ENCODE results near the gene TNFAIP2. TPM values are rescaled to one million over a fixed set of nuclear protein-coding genes. Genes with fewer than 3 reads are reported as not detected.
"Not testable (repeated sequence)": the region's sequence is repeated elsewhere in the genome, so short reads cannot be mapped to it uniquely, and the experiment has no call there.

Gene TNFAIP2
- total RNA-seq, 2 donors from 2014 or later, result 24.5 to 32.2 TPM

GRCh38 chr14:103113774-103114173 lies 9.5 kb upstream of the TNFAIP2 start:
- peaks cover 0 to 47% of the 10 kb centered on the region in 2 donors for H3K4me1 ChIP-seq
- H3K9me3 ChIP-seq, result no peaks in the 10 kb centered on the region
- H3K36me3 ChIP-seq, result no peaks in the 10 kb centered on the region
- no peak for DNase-seq (ENCODE audit: low spot score)
- TF ChIP-seq CTCF (IDR thresholded peaks at IDR 0.05), result no peak
- H3K4me3 ChIP-seq, result no peak overlapping the region
- no peaks in the 10 kb centered on the region for H3K27me3 ChIP-seq
- no peak overlapping the region for H3K27ac ChIP-seq

DNA sequence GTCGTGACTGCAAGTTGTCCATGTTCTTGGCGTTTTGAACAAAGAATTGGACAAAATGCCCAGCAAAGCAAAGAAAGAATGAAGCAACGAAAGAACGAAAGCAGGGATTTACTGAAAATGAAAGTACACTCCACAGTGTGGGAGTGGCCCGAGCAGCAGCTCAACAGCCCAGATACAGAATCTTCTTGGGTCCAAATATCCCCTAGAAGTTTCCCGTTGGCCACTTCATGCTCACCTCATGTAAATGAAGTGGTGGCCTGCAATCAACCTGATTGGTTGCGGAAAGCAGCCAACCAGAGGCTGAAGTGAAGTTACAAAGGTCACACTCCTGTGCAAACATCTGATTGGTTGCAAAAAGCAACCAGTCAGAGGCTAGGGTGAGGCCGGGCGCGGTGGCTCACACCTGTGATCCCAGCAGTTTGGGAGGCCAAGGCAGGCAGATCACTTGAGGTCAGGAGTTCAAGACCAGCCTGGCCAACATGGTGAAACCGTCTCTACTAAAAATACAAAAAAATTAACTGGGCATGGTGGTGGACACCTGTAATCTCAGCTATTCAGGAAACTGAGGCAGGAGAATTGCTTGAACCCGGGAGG lies 8.1 kb upstream of the TNFAIP2 start:
- H3K27ac ChIP-seq, result peak overlapping the region; percentile 35 to 48
- peak overlapping the region in 1 of 2 donors; percentile 17 for H3K4me3 ChIP-seq
- H3K27me3 ChIP-seq; H3K9me3 ChIP-seq; H3K36me3 ChIP-seq; DNase-seq (ENCODE audit: low spot score): not testable (repeated sequence)
- peaks cover 0 to 48% of the 10 kb centered on the region in 2 donors for H3K4me1 ChIP-seq

- no peak for TF ChIP-seq CTCF (IDR thresholded peaks at IDR 0.05)
- DNase-seq (ENCODE audit: low spot score), result no peak
- Histone ChIP-seq H3K4me1 (peaks cover 0 to 47% of the 10 kb centered on the region in 2 donors), H3K36me3 (no peaks in the 10 kb centered on the region), H3K27me3 (no peaks in the 10 kb centered on the region), H3K4me3 (no peak overlapping the region), H3K27ac (no peak overlapping the region), H3K9me3 (no peaks in the 10 kb centered on the region)
Measured at GRCh38 chr14:103115845-103116572, 7.3 kb upstream of the TNFAIP2 start.

DNA sequence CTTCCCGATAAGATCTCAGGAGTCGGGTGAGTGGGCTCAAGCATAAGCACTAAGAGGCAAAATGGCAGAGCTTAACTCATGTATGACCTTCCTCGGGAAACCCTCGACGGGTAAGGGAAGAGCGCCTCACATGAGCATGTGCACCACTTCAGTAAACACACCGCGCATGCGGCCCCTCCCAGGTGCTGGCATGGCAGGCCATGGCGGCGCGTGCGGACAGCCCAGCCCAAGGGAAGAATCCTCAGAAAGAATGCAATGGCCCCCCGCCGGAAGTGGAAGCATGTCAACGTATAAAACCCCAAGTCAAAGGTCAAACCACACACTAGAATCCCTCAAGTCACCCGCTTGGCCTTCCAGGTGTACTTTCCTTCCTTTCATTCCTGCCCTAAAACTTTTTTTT lies 6.6 kb upstream of the TNFAIP2 start:
- Histone ChIP-seq H3K27me3 (no peaks in the 10 kb centered on the region), H3K9me3 (no peaks in the 10 kb centered on the region), H3K27ac (no peak overlapping the region), H3K4me1 (peaks cover 0 to 47% of the 10 kb centered on the region in 2 donors), H3K36me3 (no peaks in the 10 kb centered on the region), H3K4me3 (no peak overlapping the region)
- no peak for DNase-seq (ENCODE audit: low spot score)
- TF ChIP-seq CTCF (IDR thresholded peaks at IDR 0.05), result no peak

GRCh38 chr14:103117499-103117898 lies 5.8 kb upstream of the TNFAIP2 start:
- not testable (repeated sequence) for H3K27me3 ChIP-seq; DNase-seq (ENCODE audit: low spot score); H3K4me3 ChIP-seq; H3K36me3 ChIP-seq; H3K9me3 ChIP-seq; H3K27ac ChIP-seq
- H3K4me1 ChIP-seq, result peaks cover 0 to 50% of the 10 kb centered on the region in 2 donors

GRCh38 chr14:103118018-103118662 lies 5.1 kb upstream of the TNFAIP2 start:
- Histone ChIP-seq H3K9me3 (no peaks in the 10 kb centered on the region), H3K36me3 (no peaks in the 10 kb centered on the region), H3K27ac (peak overlapping the region; percentile 61 to 68), H3K4me1 (peaks cover 0 to 56% of the 10 kb centered on the region in 2 donors), H3K27me3 (no peaks in the 10 kb centered on the region), H3K4me3 (no peak overlapping the region)
- no peak for TF ChIP-seq CTCF (IDR thresholded peaks at IDR 0.05)
- DNase-seq (ENCODE audit: low spot score), result peak; percentile 86

Measured in right atrium auricular region (tissue), 2 donors.